DMS153 treated with DMSO at 0.1 percent for 48 hours (cell line): ENCODE measurements around the gene CD300LF.

Experiments
- DNase-seq: peaks from one replicate; lab custom pipeline; 2025; ENCODE audit not compliant: unreplicated experiment; lab: John Stamatoyannopoulos, UW

The CD300LF gene

DNA sequence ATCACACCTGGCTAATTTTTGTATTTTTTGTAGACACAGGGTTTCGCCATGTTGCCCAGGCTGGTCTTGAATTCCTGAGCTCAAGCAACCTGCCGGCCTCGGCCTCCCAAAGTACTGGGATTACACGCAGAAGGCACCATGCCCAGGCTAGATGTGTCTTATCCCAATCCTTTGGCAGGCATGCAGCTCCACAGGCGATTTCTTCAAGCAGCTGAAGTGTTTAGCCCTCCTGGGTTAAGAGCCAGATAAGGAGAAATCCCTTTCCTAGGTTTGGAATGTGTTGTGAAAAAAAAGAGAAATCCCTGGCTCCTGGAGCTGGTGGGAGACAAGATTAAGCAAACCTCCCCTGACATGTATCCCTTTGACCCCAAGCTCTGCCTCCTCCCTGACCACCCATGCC is 33.7 kb upstream of the CD300LF start:
- no peak for DNase-seq

DNA sequence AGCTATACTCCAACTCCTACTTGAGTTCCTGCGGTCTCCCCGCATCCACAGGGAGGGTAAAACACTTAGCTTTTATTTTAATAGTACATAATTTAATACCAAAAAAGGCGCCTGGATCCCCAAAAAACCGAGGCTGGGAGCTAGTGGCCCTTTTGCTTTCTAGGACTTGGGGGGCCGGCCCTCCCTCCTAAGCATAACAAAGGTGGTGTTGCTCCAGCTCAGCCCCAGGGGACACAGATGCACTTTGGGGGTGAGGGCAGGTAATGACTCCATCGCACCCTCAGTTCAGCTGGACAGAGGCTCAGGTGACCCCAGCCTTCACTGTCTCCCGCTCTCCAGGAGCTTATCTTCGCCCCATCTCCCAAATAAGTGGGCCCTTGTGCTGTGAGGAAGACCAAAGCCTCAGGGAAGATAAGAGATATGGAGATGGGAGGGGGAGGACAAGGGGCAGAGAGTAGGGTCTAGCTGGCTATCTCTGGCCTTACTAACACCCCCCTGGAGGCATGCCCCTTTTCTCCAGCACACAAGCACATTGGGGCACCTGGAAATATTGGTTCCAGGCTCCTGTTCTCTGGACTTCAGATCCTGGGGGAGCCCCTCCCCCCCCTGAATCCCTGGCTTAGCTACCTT is 32.9 kb upstream of the CD300LF start:
- no peak for DNase-seq

DNA sequence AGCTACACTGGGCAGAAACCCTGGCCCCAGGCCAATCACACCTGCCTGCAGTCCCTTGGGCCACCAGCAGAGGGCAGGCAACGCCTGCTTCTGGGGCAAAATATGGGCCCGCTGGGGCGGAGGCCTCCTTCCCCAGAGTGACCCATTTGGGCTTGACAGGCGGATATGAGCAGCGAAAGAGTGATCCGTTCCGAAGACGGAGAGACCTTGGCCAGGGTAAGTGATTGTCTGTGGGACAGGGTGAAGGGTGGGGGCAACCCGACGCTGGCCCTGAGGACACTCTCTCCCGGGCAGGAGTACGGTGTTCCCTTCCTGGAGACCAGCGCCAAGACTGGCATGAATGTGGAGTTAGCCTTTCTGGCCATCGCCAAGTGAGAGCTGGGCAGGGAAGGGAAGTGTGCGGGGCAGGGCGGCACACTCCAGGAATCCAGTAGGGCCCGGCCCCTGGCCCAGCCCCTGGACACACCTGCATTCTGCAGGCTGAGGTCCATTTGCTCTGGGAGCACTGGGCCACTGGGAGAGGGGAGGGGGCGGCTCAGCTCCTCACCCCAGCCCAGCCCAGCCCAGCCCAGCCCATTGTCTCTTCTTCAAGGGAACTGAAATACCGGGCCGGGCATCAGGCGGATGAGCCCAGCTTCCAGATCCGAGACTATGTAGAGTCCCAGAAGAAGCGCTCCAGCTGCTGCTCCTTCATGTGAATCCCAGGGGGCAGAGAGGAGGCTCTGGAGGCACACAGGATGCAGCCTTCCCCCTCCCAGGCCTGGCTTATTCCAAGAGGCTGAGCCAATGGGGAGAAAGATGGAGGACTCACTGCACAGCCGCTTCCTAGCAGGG is 32.2 kb upstream of the CD300LF start:
- DNase-seq: peak; percentile 30

DNA sequence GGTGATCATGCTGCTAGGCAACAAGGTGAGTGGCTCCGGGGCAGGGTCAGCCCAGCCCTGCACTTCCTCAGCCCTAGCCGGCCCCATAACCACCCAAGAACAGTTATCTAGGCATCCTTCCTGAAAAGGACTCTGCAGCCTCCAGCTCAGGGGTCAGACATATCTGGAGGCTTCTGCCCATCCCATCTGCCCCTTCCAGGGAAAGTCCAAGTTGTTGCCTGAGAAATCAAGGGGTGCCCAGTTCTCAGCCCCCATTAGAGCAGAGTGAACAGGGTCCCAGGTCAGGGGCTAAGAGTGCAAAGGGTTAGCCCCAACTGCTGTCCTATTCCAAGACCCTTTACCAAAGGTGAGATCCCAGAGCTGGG is 31.6 kb upstream of the CD300LF start:
- DNase-seq: no peak

DNA sequence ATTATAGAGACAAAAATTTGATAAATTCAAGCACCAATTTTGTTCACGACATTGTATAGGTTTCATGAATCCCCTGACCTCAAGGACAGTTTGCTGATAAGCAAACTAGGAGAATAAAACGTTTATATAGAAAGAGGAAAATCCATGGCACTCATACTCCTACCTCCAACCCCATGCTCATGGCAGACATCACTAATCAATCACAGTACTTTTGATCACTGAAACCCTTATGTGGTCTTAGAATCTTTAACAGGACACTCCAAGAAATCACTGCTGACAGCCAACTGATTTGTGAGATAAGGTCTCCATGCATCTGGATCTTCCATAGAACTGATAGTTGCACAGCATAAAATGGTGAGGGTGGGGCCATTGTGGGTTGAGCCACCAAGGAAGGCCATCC is 31.0 kb upstream of the CD300LF start:
- DNase-seq: no peak

DNA sequence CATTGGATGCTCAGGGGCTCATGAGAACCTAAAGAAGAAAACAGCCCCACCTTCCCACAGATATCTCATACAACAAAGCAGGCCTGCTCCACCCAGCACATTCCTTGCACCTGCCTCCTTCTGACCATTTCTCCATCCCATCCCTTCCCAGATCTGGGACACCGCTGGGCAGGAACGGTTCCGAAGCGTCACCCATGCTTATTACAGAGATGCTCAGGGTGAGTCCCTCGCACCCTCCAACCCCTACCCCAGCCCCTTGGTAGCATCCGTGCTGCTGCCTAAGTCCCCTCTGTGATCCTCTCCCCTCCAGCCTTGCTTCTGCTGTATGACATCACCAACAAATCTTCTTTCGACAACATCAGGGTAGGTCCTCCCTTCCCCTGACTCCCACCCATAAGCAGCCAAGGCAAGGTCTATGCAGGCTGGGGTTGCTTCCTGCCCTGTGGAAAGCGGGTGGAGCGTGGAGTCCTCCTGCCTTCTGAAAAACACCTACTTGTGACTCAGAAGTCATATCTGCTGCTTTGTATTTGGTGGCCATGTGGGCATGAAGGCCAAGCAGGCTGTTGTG is 30.3 kb upstream of the CD300LF start:
- DNase-seq: no peak

DNA sequence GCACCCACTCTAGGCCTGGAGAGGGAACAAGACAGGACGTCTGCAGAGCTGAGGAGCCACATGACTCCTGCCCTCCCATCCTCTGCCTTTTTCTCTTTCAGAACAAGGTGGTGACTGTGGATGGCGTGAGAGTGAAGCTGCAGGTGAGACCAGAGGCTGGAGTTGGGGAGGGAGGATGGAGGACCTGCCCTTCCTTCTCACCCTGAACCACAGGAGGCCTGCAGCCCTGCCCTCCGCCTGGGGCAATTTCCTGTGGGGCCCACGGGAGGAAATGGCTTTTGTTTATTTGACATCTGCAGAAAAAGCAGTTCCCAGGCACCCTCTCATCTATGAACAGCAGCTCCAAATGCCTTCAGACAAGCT is 29.4 kb upstream of the CD300LF start:
- DNase-seq: peak; percentile 11

DNA sequence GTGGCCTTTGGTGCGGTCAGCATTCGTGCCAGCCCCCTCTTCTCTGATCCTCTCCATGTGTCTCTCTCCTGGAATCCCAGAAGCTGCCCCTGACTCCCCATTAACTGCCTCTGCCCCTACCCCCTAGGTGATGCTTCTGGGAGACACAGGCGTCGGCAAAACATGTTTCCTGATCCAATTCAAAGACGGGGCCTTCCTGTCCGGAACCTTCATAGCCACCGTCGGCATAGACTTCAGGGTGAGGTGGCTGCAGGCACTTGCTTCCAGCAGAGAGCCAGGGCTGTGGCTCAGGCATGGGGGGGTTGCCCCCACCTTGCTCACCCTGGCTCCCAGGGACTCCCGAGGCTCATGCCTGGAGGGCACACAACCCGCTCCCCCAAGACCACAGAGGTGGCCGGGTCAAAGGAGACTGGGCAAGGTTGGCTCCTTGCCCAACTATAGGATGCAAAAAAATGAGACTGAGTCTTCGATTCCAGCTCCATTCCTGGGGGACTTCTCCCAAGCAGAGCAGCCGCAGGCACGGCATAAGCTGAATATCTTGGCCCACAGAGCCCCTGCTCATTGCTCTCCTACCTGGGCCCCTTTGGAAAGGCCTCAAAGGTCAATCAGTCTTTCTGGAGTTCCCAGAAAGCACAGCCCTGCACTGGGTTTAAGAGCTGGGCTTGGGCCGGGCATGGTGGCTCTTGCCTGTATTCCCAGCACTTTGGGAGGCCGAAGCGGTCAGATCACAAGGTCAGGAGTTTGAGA is 28.1 kb upstream of the CD300LF start:
- DNase-seq: no peak

DNA sequence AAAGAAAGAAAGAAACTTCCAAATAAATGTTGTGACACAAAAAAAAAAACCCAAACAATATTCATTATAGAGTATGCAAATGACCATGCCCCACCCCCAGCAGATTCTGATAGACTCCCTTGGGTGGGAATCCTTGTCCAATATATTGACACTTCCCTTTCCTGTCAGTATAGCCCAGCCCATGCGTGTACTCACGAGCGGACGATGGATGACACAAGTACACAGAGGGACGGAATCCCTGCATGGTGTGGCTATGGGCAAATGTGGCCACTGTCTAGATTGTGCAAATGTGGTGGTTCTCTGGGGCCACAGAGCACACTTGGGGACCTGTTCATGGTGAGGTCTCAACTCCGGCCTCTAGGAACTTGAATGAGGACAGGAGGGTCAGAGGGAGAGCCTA is 27.4 kb upstream of the CD300LF start:
- no peak for DNase-seq

DNA sequence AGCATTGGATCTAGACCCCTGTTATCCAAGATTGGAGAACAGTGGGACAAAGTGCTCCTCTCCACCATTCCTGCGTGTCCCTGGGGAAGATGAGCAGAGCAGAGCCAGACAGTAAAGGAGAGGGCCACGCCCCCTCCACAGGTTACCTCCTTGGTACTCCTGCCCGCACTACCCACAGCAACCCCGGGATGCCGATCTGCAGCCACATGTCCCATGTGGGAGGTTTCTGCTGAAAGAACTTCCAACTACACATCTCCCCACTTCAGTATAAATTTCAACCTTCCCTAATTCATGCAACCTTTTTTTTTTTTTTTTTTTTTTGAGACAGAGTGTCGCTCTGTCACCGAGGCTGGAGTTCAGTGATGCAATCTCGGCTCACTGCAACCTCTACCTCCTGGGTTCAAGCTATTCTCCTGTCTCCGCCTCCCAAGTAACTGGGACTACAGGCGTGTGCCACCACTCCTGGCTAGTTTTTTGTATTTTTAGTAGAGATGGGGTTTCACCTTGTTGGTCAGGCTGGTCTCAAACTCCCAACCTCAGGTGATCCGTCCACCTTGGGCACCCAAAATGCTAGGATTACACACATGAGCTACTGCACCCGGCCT is 26.6 kb upstream of the CD300LF start:
- no peak for DNase-seq

DNA sequence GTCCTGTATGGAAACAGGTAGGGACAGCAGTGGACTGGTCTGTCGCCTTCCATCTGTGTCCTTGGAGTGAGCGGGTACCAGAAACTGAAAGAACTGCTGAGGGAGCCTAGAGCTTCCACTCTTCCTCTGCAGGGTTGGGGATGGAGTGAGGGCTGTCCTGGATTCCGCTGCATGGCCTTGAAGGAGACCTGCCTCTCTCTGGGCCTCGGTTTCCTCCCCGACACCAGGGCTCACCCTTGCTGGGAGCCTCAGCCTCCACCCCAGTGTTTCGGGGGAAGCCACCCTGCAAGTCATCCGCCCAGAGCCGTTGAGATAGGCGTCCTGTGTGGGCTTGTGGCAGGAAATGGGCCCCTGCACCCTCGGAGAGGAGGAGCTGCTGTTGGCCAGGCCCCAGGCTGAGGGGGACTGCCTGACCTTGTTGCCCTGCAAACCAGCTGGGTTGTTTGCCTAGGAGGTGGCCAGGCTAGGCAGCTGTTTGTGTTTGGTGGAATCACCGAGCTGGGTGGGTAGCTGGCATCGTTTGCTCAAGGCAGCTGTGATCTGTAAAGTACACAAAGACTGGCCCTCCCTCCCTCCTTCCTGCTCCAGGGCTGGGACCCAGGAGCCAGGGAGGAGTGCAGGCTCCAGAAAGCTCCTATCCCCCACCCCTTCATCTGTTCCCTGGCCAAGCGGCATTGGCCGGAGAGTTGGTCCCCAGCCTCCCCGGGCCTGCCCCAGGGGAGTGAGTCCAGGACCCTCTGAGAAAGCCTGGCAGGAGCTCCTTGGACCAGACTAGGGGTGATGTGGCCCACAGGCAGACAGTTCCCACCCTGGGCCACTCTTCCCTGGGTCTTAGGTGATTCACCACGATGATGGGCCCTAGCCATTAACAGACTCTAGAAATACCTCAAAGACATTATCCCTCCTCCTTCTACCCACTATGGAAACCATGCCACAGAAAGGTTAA is 25.6 kb upstream of the CD300LF start:
- DNase-seq: no peak

DNA sequence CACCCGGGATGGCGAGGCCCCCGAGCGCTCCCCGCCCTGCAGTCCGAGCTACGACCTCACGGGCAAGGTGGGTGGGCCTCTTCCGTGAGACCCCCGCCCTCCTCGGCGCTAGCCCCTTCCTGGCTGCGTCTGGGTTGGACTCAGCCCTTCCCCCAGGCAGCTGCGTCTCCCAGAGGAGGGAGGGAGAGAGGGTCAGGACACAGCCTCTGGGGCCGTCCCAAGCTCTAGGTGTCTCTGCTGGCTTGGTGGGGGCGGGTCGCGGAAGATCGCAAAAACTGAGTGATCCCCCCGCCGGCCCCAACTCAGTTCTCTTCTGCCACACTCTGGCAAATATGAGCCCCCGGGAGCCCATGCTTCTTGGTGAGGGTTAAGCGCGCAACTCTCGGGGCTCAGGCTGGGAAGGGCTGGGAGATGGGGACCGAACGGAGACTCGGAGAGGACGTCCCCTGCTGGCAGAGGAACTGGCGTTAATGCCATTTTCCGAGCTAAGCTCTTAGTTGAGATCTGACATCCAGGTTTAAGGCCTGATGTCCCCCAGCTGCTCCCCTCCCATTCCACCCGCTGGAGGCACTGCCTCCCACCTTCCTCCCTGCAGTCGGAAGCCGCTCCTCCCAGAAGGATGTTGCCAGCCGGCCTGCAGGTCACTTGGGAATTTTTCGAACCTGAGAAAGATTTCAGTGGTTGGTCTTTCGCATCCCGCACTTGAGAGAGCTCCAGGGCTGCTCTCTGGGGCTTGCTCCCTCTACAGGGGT is 24.8 kb upstream of the CD300LF start:
- no peak for DNase-seq

DNA sequence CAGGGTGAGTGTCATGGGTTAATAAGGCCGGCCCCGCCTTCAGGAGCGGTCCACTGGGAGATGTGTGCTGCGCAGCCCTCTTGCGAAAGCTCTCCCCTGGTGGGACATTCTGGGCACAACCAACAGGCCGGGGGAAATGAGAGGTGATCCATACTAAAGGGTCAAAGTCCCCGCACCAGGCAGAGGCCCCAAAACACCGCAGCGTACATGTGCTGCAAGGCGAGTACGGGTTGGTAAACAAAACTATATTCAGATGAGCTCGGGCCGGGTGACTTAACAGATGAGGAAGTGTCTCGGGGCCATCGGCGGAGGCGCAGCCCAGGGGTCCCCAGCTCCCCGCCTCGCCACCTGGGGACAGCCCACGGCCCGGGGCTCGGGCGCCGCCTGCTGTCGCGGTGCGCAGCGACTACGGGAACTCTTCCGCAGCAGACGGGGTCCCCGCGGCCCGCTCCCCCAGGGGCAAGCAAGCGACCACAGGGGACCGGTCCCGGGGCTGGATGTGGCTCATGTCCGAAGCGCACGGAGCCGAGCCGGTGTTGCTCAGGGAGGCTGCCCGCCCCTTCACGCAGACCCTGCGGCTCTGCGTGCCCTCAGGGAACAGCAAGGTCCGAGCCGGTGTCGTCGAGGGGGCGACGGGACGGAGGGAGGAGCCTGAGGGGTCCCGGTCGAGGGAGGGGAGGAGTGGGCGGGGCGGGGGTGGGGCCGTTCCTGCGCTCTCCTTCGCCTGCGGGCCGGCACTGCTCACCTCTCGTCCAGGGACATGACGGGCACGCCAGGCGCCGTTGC is 24.0 kb upstream of the CD300LF start, which contains the start of gene RAB37:
RAB37 (plus strand) TSS at position 744 of the 786 bp plus-strand sequence; CDS start at position 761, 17 bp downstream.
- no peak for DNase-seq

DNA sequence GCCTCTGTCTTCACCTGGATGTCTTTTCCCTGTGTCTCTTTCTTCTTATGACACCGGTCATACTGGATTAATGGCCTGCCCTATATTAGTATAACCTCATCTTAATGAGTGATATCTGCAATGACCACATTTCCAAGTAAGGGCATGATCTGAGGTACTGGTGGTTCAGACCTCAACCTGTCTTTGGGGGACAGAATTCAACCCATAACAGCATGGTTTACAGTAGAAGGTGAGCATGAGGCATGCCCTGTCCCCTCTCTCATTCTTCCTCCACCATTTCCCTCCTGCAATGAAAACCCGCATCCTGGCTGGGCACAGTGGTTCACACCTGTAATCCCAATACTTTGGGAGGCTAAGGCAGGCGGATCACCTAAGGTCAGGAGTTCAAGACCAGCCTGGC is 21.5 kb upstream of the CD300LF start:
- no peak for DNase-seq

DNA sequence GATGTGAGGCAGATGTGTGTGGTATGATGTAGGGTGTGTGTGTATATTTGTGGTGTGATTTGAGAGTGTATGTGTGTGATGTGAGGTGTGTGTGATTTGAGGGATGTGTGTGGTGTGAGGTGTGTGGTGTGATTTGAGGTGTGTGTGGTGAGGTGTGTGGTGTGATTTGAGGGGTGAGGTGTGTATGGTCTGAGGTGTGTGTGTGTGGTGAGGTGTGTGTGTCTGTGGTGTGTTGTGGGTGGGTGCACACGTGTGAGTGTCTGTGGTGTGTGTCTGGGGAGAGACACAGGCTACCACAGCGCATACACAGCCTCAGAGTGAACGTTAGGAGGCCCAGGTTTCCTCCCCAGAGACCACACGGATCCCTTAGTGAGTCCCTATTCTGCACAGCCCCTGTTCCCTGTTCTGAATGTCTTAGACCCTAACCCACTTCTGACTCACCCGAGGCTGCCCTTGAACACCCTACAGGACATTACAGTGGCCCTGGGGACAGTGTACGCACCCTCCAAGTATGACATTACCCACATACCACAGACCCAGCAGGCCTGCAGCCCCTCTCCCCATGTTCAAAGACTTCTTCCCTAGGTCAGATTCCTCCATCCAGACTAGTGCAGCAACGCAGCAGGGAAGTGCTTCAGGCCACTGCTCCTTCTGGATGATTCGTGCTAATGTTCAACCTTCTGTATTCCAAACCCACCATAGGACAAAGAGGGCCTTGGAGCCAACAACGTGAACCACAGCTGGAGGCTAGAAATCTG is 20.8 kb upstream of the CD300LF start:
- DNase-seq: no peak

DNA sequence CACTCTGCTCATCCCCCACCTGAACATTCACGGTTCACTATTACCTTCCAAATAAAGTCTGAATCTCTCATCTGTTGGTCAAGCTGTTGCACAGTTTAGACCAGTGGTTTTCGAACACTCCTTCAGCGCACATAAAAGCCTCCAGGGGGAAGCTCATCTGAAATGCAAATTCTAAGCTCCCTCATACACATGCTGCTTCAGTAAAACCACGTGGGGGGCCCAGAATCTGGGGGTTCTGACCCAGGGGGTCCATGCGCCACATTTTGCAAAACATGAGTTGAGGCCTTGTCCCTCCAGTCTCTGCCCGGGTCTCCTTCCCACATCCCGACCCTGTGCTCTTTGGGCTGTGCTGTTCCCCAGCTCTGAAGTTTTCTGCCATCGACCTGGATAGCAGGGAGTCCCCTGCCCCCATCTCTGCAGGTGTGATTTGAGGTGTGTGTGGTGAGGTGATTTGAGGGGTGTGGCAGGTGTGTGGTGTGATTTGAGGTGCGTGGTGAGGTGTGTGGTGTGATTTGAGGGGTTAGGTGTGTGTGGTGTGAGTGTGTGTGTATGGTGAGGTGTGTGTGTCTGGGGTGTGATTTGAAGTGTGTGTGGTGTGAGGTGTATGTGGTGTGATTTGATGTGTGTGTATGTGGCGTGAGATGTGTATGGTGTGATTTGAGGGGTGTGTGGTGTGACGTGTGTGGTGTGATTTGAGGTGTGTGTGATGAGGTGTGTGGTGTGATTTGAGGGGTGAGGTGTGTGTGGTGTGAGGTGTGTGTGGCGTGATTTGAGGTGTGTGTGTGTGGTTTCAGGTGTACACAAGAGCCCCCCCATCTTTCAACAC is 19.5 kb upstream of the CD300LF start:
- no peak for DNase-seq

DNA sequence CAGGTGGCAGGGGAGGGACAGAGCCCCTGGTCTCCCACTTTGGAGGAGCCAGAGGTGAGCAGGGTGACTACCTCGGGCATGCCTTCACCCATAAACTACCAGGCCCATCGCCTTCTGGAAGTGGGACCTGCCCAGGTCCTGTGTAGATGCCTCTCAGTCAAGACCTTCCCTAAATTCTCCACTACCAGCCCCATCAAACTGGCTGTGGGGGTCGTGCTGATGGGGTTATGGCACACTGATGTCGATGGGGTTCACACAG is 18.6 kb upstream of the CD300LF start:
- no peak for DNase-seq
